K562 (cell line): Measurements from ENCODE around the gene DRC1. TPM values are rescaled to one million over a fixed set of nuclear protein-coding genes. Genes with fewer than 3 reads are reported as not detected.

ENCODE experiments used
- ARID3B ChIP-seq: fragments of 250-450 bp; sonication (Bioruptor Pico); IDR thresholded peaks from 2 replicates; pipeline ENCODE4 v1.4.0; 2020; ENCODE audit warnings: borderline replicate concordance
- C11orf30 ChIP-seq: fragments of 450-650 bp; IDR thresholded peaks from 2 replicates; pipeline ENCODE4 v1.6.1; 2016; ENCODE audit warnings: low read depth, mild to moderate bottlenecking
- CC2D1A ChIP-seq: fragments of 450-650 bp; IDR thresholded peaks from 2 replicates; pipeline ENCODE4 v1.6.1; 2017; ENCODE audit warnings: mild to moderate bottlenecking
- CCAR2 ChIP-seq: fragments of 200-400 bp; formaldehyde crosslinking; IDR thresholded peaks from 2 replicates; pipeline ENCODE4 v1.6.1; 2017; ENCODE audit warnings: mild to moderate bottlenecking, low read depth, low read length
- EP300 ChIP-seq: IDR thresholded peaks from 2 replicates; pipeline ENCODE4 v1.6.1; 2012; ENCODE audit warnings: low read length, improper control_type of control experiment
- KLF16 ChIP-seq: IDR thresholded peaks from 2 replicates; pipeline ENCODE4 v1.6.1; 2016; ENCODE audit warnings: antibody characterized with exemption
- MAFG ChIP-seq: fragments of 450-650 bp; conservative IDR thresholded peaks from 2 replicates; pipeline ENCODE4 v1.6.1; 2016; ENCODE audit warnings: missing genetic modification characterization, missing compliant biosample characterization
- PCBP2 ChIP-seq: fragments of 200-400 bp; formaldehyde crosslinking; IDR thresholded peaks from 2 replicates; pipeline ENCODE4 v1.6.1; 2018; ENCODE audit warnings: low read length, low read depth, mild to moderate bottlenecking, moderate library complexity; ENCODE audit not compliant: poor library complexity, severe bottlenecking
- POLR2B ChIP-seq: fragments of 450-650 bp; IDR thresholded peaks from 2 replicates; pipeline ENCODE4 v1.6.1; 2018; ENCODE audit warnings: low read depth; ENCODE audit not compliant: partially characterized antibody
- ZBTB7A ChIP-seq: IDR thresholded peaks from 2 replicates; pipeline ENCODE4 v1.6.1; 2011; ENCODE audit warnings: low read depth, mild to moderate bottlenecking, low read length, moderate library complexity, borderline replicate concordance; ENCODE audit not compliant: control insufficient read depth
- ZNF407 ChIP-seq: fragments of 450-650 bp; IDR thresholded peaks from 2 replicates; pipeline ENCODE4 v1.6.1; 2016; ENCODE audit warnings: low read depth
- polyA plus RNA-seq, 8 experiments: library from polyadenylated mRNA; depleted of rRNA in 4 of 8; stranded (reverse) in 5 of 8; unstranded in 3 of 8; fragments of >200 nt; fragmentation: Nextera tagmentation in 2 of 8; fragmentation: Illumina TruSeq in 1 of 8; extraction: Ambion mirVana in 2 of 8; extraction: Trizol in 1 of 8; gene quantifications; 2 replicates each; pipeline versions ENCODE4 v1.2.1 to v1.2.3, GENCODE V29; 2011 to 2014; ENCODE audit warnings: inconsistent platforms in 1 of 8, missing spikeins in 1 of 8
- total RNA-seq, 7 experiments: library from RNA; depleted of rRNA in 6 of 7; stranded (reverse); fragments of >200 nt in 6 of 7; fragmentation: Illumina TruSeq in 2 of 7; extraction: Trizol in 2 of 7; gene quantifications; 2 replicates each; pipeline versions ENCODE4 v1.2.1 to v1.2.3, GENCODE V29; 2011 to 2021; ENCODE audit warnings: low replicate concordance in 1 of 7
- TF ChIP-seq, protein P1 (sequence below): fragments of 450-650 bp; formaldehyde crosslinking; IDR thresholded peaks from 2 replicates; pipeline ENCODE4 v1.4.0; 2020; ENCODE audit warnings: mild to moderate bottlenecking
- TF ChIP-seq, protein P2 (sequence below): fragments of 450-650 bp; IDR thresholded peaks from 2 replicates; pipeline ENCODE4 v1.6.1; 2016; ENCODE audit warnings: mild to moderate bottlenecking

The DRC1 gene
- total and polyA plus RNA-seq, 9 of the 15 experiments (the other 6 are each of a cell fraction or from before 2014, with no cell fraction given) = 0.07 to 0.10 TPM; not detected in 7

DNA sequence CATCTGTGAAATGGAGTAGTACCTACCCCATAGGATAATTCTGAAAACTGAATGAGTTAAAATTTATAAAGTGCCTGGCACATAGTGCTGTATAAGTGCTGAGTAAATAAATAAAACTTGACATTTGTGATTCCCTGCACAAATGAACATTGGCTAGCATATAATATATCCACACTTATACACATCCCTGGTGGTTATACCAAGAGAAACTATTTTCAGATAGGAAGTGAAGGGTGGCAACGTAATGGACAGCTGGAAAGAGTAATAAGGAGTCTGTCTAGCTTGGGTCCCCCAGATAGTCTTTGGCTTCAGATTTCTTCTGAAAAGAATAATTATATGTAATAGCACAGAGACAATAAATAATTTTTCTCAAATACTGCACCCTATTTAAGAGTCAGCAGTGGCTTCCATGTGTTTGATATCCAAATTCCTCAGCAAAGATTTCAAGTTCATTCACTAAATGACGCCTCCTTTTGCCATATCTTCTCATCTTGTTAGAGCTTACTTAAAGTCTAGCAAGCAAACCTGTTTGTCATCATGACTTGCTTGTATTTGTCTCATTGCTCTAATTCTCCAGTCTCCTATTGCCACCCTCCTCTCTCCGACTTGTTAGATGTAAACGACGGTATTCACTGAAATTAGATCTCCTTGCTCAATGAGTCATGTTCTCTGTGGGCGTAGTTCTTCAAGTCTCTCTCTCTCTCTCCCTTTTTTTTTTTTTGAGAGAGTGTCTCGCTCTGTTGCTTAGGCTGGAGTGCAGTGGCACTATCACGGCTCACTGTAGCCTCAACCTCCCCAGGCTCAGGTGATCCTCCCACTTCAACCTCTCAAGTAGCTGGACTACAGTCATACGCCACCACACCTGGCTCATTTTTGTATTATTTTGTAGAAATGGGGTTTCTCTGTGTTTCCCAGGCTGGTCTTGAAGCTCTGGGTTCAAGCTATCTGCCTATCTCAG, 46.4 kb upstream of the DRC1 start (continued):
- TF ChIP-seq ZNF407 (no peak), KLF16 (no peak), C11orf30 (peak; percentile 98), EP300 (peak; percentile 76), CC2D1A (0 out of 2 replicates have a peak, but pooled peaks have one; percentile 40), CCAR2 (no peak), POLR2B (peak; percentile 64), MAFG (peak; percentile 97), ARID3B (CRISPR knock-in tag) (no peak), PCBP2 (no peak), ZBTB7A (no peak)
- TF ChIP-seq, protein P1, sequence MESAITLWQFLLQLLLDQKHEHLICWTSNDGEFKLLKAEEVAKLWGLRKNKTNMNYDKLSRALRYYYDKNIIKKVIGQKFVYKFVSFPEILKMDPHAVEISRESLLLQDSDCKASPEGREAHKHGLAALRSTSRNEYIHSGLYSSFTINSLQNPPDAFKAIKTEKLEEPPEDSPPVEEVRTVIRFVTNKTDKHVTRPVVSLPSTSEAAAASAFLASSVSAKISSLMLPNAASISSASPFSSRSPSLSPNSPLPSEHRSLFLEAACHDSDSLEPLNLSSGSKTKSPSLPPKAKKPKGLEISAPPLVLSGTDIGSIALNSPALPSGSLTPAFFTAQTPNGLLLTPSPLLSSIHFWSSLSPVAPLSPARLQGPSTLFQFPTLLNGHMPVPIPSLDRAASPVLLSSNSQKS = no peak
- TF ChIP-seq, protein P2, sequence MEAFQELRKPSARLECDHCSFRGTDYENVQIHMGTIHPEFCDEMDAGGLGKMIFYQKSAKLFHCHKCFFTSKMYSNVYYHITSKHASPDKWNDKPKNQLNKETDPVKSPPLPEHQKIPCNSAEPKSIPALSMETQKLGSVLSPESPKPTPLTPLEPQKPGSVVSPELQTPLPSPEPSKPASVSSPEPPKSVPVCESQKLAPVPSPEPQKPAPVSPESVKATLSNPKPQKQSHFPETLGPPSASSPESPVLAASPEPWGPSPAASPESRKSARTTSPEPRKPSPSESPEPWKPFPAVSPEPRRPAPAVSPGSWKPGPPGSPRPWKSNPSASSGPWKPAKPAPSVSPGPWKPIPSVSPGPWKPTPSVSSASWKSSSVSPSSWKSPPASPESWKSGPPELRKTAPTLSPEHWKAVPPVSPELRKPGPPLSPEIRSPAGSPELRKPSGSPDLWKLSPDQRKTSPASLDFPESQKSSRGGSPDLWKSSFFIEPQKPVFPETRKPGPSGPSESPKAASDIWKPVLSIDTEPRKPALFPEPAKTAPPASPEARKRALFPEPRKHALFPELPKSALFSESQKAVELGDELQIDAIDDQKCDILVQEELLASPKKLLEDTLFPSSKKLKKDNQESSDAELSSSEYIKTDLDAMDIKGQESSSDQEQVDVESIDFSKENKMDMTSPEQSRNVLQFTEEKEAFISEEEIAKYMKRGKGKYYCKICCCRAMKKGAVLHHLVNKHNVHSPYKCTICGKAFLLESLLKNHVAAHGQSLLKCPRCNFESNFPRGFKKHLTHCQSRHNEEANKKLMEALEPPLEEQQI = no peak
